Caco-2 (cell line): ENCODE measurements around the gene CSMD2. TPM values are rescaled to one million over a fixed set of nuclear protein-coding genes. Genes with fewer than 3 reads are reported as not detected.

Source experiments
- BruUV-seq: library from RNA; stranded (reverse); fragments of 400-500 nt; replicated peaks from 2 replicates; lab custom pipeline; 2021; lab: Mats Ljungman, UMichigan
- CTCF ChIA-PET: fragments of 300-600 bp; sonication (Branson Sonifier 250); formaldehyde crosslinking; loops from one replicate; lab custom pipeline; 2022; ENCODE audit warnings: antibody characterized with exemption; lab: Charles Lee
- POLR2A ChIA-PET: fragments of 300-600 bp; sonication (Branson Sonifier 250); formaldehyde crosslinking; loops from one replicate; lab custom pipeline; 2022; ENCODE audit warnings: antibody characterized with exemption; lab: Charles Lee
- DNase-seq, 2 experiments: peaks; one replicate each; pipeline versions ENCODE4 v3.0.0 to v3.0.0-alpha.2; 2020 to 2022
- H3K27me3 ChIP-seq: replicated peaks from 2 replicates; pipeline ENCODE4 v1.6.0; 2011; ENCODE audit warnings: low read length; ENCODE audit not compliant: control insufficient read depth, insufficient read depth
- H3K36me3 ChIP-seq: 2 replicates; pipeline ENCODE4 v1.5.1; 2011; ENCODE audit warnings: low read length; ENCODE audit not compliant: control insufficient read depth, insufficient read depth
- H3K4me1 ChIP-seq: fragments of 250-450 bp; sonication (Bioruptor Pico); 2 replicates; pipeline ENCODE4 v1.5.1; 2020; ENCODE audit warnings: mild to moderate bottlenecking
- H3K4me3 ChIP-seq: 2 replicates; pipeline ENCODE4 v1.5.1; 2011; ENCODE audit warnings: low read depth, mild to moderate bottlenecking, control low read depth, low read length
- H3K9me3 ChIP-seq: fragments of 250-450 bp; sonication (Bioruptor Pico); 2 replicates; pipeline ENCODE4 v1.5.1; 2020; ENCODE audit warnings: mild to moderate bottlenecking, moderate library complexity
- H3K27ac Mint-ChIP-seq: one replicate; pipeline ENCODE4 v1.8.0; 2022; ENCODE audit warnings: mixed read lengths; ENCODE audit not compliant: unreplicated experiment
- H3K27me3 Mint-ChIP-seq: one replicate; pipeline ENCODE4 v1.8.0; 2022; ENCODE audit warnings: mixed read lengths; ENCODE audit not compliant: insufficient read depth, unreplicated experiment
- H3K36me3 Mint-ChIP-seq: one replicate; pipeline ENCODE4 v1.8.0; 2022; ENCODE audit warnings: mild to moderate bottlenecking, mixed read lengths; ENCODE audit not compliant: insufficient read depth, unreplicated experiment
- H3K4me1 Mint-ChIP-seq: one replicate; pipeline ENCODE4 v1.8.0; 2022; ENCODE audit warnings: low read depth, mixed read lengths; ENCODE audit not compliant: unreplicated experiment
- H3K4me3 Mint-ChIP-seq: one replicate; pipeline ENCODE4 v1.8.0; 2022; ENCODE audit warnings: mild to moderate bottlenecking, moderate library complexity, mixed read lengths; ENCODE audit not compliant: unreplicated experiment
- H3K9me3 Mint-ChIP-seq: one replicate; pipeline ENCODE4 v1.8.0; 2022; ENCODE audit warnings: mixed read lengths; ENCODE audit not compliant: unreplicated experiment
- intact Hi-C: fragments of 100-400 bp; cut with micrococcal nuclease; formaldehyde crosslinking; loops from one replicate; pipeline ENCODE4 v1.10.0; 2022; ENCODE audit not compliant: unreplicated experiment
- total RNA-seq: library from RNA; stranded (reverse); gene quantifications from 2 replicates; pipeline ENCODE4 v1.2.3, GENCODE V29; 2022
- TF ChIP-seq, protein P1 (sequence below), 2 experiments: fragments of 200-600 bp in 1 of 2; IDR thresholded peaks; 1 replicate in 1 of 2; 2 replicates in 1 of 2; pipeline versions ENCODE4 v1.5.1 to v1.8.0; 2011 to 2022; ENCODE audit warnings: antibody characterized with exemption in 1 of 2, control low read depth in 1 of 2, inconsistent platforms in 1 of 2, low read depth in 1 of 2, low read length in 1 of 2, mild to moderate bottlenecking in 1 of 2, moderate library complexity in 1 of 2; ENCODE audit not compliant: insufficient read depth in 1 of 2, severe bottlenecking in 1 of 2, unreplicated experiment in 1 of 2

Gene CSMD2
- total RNA-seq, 1 experiment from 2014 or later, result not detected

DNA sequence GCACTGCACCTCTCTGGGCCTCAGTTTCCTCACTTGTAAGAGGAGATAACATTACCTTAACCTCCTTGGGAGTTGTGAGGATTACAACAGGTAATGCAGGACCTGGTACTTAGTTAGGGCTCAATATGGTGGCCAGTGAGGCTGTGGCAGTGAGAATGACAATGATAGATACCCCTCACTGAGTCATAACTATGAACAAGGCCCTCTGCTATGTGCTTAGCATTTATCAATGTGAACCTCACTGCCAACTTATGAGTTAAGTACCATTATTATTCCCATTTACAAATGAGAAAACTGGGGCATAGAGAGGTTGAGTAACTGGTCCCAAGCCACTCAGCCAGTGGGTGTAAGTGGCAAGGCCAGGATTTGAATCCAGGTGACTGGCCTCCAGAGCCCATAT is 236.8 kb downstream of the CSMD2 start:
- intact Hi-C loops, result no loop called here
- no peak overlapping the region for H3K27ac Mint-ChIP-seq
- CTCF ChIA-PET, result no interaction called here
- H3K4me1 Mint-ChIP-seq, result no peaks in the 10 kb centered on the region
- peaks cover 10% of the 10 kb centered on the region for H3K27me3 Mint-ChIP-seq
- TF ChIP-seq, protein P1, sequence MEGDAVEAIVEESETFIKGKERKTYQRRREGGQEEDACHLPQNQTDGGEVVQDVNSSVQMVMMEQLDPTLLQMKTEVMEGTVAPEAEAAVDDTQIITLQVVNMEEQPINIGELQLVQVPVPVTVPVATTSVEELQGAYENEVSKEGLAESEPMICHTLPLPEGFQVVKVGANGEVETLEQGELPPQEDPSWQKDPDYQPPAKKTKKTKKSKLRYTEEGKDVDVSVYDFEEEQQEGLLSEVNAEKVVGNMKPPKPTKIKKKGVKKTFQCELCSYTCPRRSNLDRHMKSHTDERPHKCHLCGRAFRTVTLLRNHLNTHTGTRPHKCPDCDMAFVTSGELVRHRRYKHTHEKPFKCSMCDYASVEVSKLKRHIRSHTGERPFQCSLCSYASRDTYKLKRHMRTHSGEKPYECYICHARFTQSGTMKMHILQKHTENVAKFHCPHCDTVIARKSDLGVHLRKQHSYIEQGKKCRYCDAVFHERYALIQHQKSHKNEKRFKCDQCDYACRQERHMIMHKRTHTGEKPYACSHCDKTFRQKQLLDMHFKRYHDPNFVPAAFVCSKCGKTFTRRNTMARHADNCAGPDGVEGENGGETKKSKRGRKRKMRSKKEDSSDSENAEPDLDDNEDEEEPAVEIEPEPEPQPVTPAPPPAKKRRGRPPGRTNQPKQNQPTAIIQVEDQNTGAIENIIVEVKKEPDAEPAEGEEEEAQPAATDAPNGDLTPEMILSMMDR (IDR thresholded peaks at IDR 0.05; ENCODE audit: insufficient read depth in 1 of 2, low read depth in 1 of 2, low read length in 1 of 2, severe bottlenecking in 1 of 2, unreplicated experiment in 1 of 2), result no peak
- no peaks in the 10 kb centered on the region for H3K9me3 Mint-ChIP-seq
- Histone ChIP-seq H3K4me3 (no peak overlapping the region), H3K36me3 (no peaks in the 10 kb centered on the region), H3K27me3 (no peaks in the 10 kb centered on the region), H3K4me1 (no peaks in the 10 kb centered on the region), H3K9me3 (no peaks in the 10 kb centered on the region)
- no peaks in the 10 kb centered on the region for H3K36me3 Mint-ChIP-seq
- BruUV-seq, result no TSS peak
- no peak for DNase-seq
- H3K4me3 Mint-ChIP-seq, result no peak overlapping the region
- POLR2A ChIA-PET, result no interaction called here

DNA sequence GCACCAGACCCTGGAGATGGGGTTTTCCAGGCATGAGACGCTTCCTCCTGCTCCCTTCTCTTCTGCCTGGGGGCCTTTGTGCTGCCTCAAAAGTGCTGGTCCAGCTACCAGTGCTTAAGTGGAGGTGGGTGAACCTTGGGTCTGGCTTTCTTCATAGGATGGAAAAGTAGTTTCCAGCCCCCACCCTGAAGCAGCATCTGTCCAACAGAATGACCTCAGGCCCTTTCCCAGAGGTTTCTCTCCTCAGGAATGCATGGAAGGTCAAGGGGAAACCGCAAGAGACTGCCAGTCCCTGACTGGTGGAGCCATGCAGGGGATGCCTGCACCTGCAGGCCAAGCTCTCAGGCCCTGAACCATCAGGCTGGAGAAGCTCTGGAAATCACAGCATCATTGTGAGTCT is 237.3 kb downstream of the CSMD2 start:
- no TSS peak for BruUV-seq
- intact Hi-C loops, result no loop called here
- H3K4me1 Mint-ChIP-seq, result no peaks in the 10 kb centered on the region
- H3K36me3 Mint-ChIP-seq, result no peaks in the 10 kb centered on the region
- no peak for DNase-seq
- no peaks in the 10 kb centered on the region for H3K27me3 ChIP-seq
- TF ChIP-seq, protein P1 (IDR thresholded peaks at IDR 0.05; ENCODE audit: insufficient read depth in 1 of 2, low read depth in 1 of 2, low read length in 1 of 2, severe bottlenecking in 1 of 2, unreplicated experiment in 1 of 2), result no peak
- no peak overlapping the region for H3K4me3 Mint-ChIP-seq
- POLR2A ChIA-PET, result no interaction called here
- no peaks in the 10 kb centered on the region for H3K36me3 ChIP-seq
- no peaks in the 10 kb centered on the region for H3K4me1 ChIP-seq
- H3K9me3 ChIP-seq, result no peaks in the 10 kb centered on the region
- no peak overlapping the region for H3K4me3 ChIP-seq
- CTCF ChIA-PET, result no interaction called here
- peaks cover 10% of the 10 kb centered on the region for H3K27me3 Mint-ChIP-seq
- no peaks in the 10 kb centered on the region for H3K9me3 Mint-ChIP-seq
- no peak overlapping the region for H3K27ac Mint-ChIP-seq

DNA sequence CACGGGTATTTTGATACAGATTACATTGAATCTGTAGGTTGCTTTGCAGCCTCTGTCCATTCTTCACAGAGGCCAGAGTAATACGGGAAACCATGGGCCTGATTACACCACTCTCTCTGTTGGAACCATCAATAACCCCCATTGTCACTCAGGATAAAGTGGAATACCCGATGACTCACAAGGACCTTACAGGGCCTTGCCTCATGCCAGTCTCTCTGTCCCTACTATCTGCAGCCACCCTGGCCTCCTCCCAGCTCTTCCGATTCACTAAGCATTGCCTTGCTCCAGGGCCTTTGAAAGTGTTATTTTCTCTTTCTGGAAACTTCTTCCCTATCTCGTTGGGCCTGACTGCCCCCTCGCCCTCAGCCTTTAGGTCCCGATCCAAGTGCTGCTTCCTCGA is 239.4 kb downstream of the CSMD2 start:
- no TSS peak for BruUV-seq
- H3K4me1 Mint-ChIP-seq, result no peaks in the 10 kb centered on the region
- TF ChIP-seq, protein P1 (IDR thresholded peaks at IDR 0.05; ENCODE audit: insufficient read depth in 1 of 2, low read depth in 1 of 2, low read length in 1 of 2, severe bottlenecking in 1 of 2, unreplicated experiment in 1 of 2), result no peak
- ChIA-PET POLR2A (no interaction called here), CTCF (no interaction called here)
- H3K9me3 ChIP-seq, result no peaks in the 10 kb centered on the region
- H3K27ac Mint-ChIP-seq, result no peak overlapping the region
- no peak for DNase-seq
- H3K4me1 ChIP-seq, result no peaks in the 10 kb centered on the region
- H3K36me3 ChIP-seq, result no peaks in the 10 kb centered on the region
- H3K27me3 ChIP-seq, result no peaks in the 10 kb centered on the region
- H3K9me3 Mint-ChIP-seq, result no peaks in the 10 kb centered on the region
- intact Hi-C loops, result no loop called here
- H3K4me3 Mint-ChIP-seq, result no peak overlapping the region
- H3K4me3 ChIP-seq, result no peak overlapping the region
- no peaks in the 10 kb centered on the region for H3K36me3 Mint-ChIP-seq
- peaks cover 6% of the 10 kb centered on the region for H3K27me3 Mint-ChIP-seq
